GOT3 (cell line): ENCODE results near the gene COPS3.
"Not testable (repeated sequence)": the region's sequence is repeated elsewhere in the genome, so short reads cannot be mapped to it uniquely, and the experiment has no call there.

Source experiments
- DNase-seq: peaks from one replicate; lab custom pipeline; 2025; ENCODE audit warnings: mixed read lengths; lab: John Stamatoyannopoulos, UW

COPS3 gene

GRCh38 chr17:17301659-17302058 is 20.6 kb upstream of the COPS3 start:
- not testable (repeated sequence) for DNase-seq

- no peak for DNase-seq
Observed at GRCh38 chr17:17300624-17301568, 19.9 kb upstream of the COPS3 start.

- no peak for DNase-seq
Observed at GRCh38 chr17:17298108-17298507, 17.1 kb upstream of the COPS3 start.

- no peak for DNase-seq
Observed at GRCh38 chr17:17297217-17297616, 16.2 kb upstream of the COPS3 start.

GRCh38 chr17:17295141-17295540 is 14.1 kb upstream of the COPS3 start:
- no peak for DNase-seq

- no peak for DNase-seq
Observed at GRCh38 chr17:17289701-17290100, 8.7 kb upstream of the COPS3 start.

GRCh38 chr17:17289086-17289485 is 8.0 kb upstream of the COPS3 start:
- no peak for DNase-seq

GRCh38 chr17:17285951-17286350 is 4.9 kb upstream of the COPS3 start:
- DNase-seq = no peak

- DNase-seq = no peak
Observed at GRCh38 chr17:17279316-17279715, 1.7 kb downstream of the COPS3 start.

GRCh38 chr17:17277431-17277830 is 3.6 kb downstream of the COPS3 start:
- not testable (repeated sequence) for DNase-seq

GRCh38 chr17:17275971-17276370 is 5.1 kb downstream of the COPS3 start:
- DNase-seq = no peak

- DNase-seq = no peak
Observed at GRCh38 chr17:17269926-17270773, 10.9 kb downstream of the COPS3 start.

GRCh38 chr17:17264430-17264829 is 16.6 kb downstream of the COPS3 start:
- DNase-seq = no peak

GRCh38 chr17:17258998-17259397 is 22.0 kb downstream of the COPS3 start:
- DNase-seq = no peak

GRCh38 chr17:17258011-17258410 is 23.0 kb downstream of the COPS3 start:
- DNase-seq = no peak

GRCh38 chr17:17256316-17256715 is 24.7 kb downstream of the COPS3 start:
- DNase-seq = no peak

GRCh38 chr17:17255689-17256088 is 25.4 kb downstream of the COPS3 start:
- not testable (repeated sequence) for DNase-seq

- DNase-seq = no peak
Observed at GRCh38 chr17:17254036-17254435, 27.0 kb downstream of the COPS3 start.

- no peak for DNase-seq
Observed at GRCh38 chr17:17253406-17253805, 27.6 kb downstream of the COPS3 start.

- DNase-seq = no peak
Observed at GRCh38 chr17:17252149-17252661, 28.8 kb downstream of the COPS3 start.

GRCh38 chr17:17246879-17247278 is 34.2 kb downstream of the COPS3 start:
- no peak for DNase-seq

- no peak for DNase-seq
Observed at GRCh38 chr17:17243163-17243562, 37.9 kb downstream of the COPS3 start.

GRCh38 chr17:17242246-17242645 is 38.8 kb downstream of the COPS3 start:
- DNase-seq = no peak
